OCI-LY1 (cell line): Measurements from ENCODE around the gene PIK3CA.
"Not testable (repeated sequence)": the region's sequence is repeated elsewhere in the genome, so short reads cannot be mapped to it uniquely, and the experiment has no call there.

Experiments
- H2AFZ ChIP-seq: fragments of 200-600 bp; sonication (generic), shearing (Covaris generic); 2 replicates; pipeline ENCODE4 v1.6.0; 2014; ENCODE audit warnings: antibody characterized with exemption, mild to moderate bottlenecking, low read length
- H3F3A ChIP-seq: fragments of 200-600 bp; sonication (generic), shearing (Covaris generic); 2 replicates; pipeline ENCODE4 v1.6.0; 2014; ENCODE audit warnings: mild to moderate bottlenecking, antibody characterized with exemption, low read length, moderate library complexity; ENCODE audit not compliant: insufficient read depth
- H3K27ac ChIP-seq: fragments of 200-600 bp; sonication (generic); 2 replicates; pipeline ENCODE4 v1.5.1; 2014; ENCODE audit warnings: low read length, mixed run types, mild to moderate bottlenecking, low read depth; ENCODE audit not compliant: poor library complexity, severe bottlenecking
- H3K27me3 ChIP-seq: fragments of 200-600 bp; sonication (generic); 2 replicates; pipeline ENCODE4 v1.6.0; 2014; ENCODE audit warnings: antibody characterized with exemption, mild to moderate bottlenecking, low read length, moderate library complexity; ENCODE audit not compliant: insufficient read depth
- H3K36me3 ChIP-seq: fragments of 200-600 bp; sonication (generic); 2 replicates; pipeline ENCODE4 v1.6.1; 2014; ENCODE audit warnings: mild to moderate bottlenecking, antibody characterized with exemption, low read length, moderate library complexity, mixed read lengths; ENCODE audit not compliant: insufficient read depth
- H3K4me1 ChIP-seq: fragments of 200-600 bp; sonication (generic); 2 replicates; pipeline ENCODE4 v1.5.1; 2014; ENCODE audit warnings: mild to moderate bottlenecking, low read length, moderate library complexity; ENCODE audit not compliant: insufficient read depth, severe bottlenecking
- H3K4me2 ChIP-seq: fragments of 200-600 bp; sonication (generic), shearing (Covaris generic); 2 replicates; pipeline ENCODE4 v1.6.1; 2014; ENCODE audit warnings: low read length
- H3K4me3 ChIP-seq: fragments of 200-600 bp; sonication (generic); 2 replicates; pipeline ENCODE4 v1.5.1; 2014; ENCODE audit warnings: low read length, low read depth, mild to moderate bottlenecking, mixed read lengths; ENCODE audit not compliant: poor library complexity, severe bottlenecking
- H3K79me2 ChIP-seq: fragments of 200-600 bp; shearing (Covaris generic); 2 replicates; pipeline ENCODE4 v1.6.1; 2016; ENCODE audit warnings: mixed run types, low read length, mixed read lengths; ENCODE audit not compliant: insufficient read depth
- H3K9ac ChIP-seq: fragments of 200-600 bp; sonication (generic), shearing (Covaris generic); 2 replicates; pipeline ENCODE4 v1.6.1; 2014; ENCODE audit warnings: mild to moderate bottlenecking, low read length, mixed read lengths
- H3K9me2 ChIP-seq: fragments of 200-600 bp; sonication (generic), shearing (Covaris generic); 2 replicates; pipeline ENCODE4 v1.6.1; 2014; ENCODE audit warnings: low read depth, mild to moderate bottlenecking, low read length, mixed read lengths
- H3K9me3 ChIP-seq: fragments of 200-600 bp; shearing (Covaris generic); 2 replicates; pipeline ENCODE4 v1.6.1; 2014; ENCODE audit warnings: low read length, mixed read lengths
- H4K20me1 ChIP-seq: fragments of 200-600 bp; sonication (generic), shearing (Covaris generic); 2 replicates; pipeline ENCODE4 v1.6.0; 2016; ENCODE audit warnings: mild to moderate bottlenecking, low read length; ENCODE audit not compliant: insufficient read depth
- EZH2 ChIP-seq: fragments of 200-600 bp; sonication (generic), shearing (Covaris generic); IDR thresholded peaks from 2 replicates; pipeline ENCODE4 v1.8.0; 2017; ENCODE audit warnings: borderline replicate concordance, mixed run types, mild to moderate bottlenecking, antibody characterized with exemption, low read length, moderate library complexity, mixed read lengths
- TF ChIP-seq, protein P1 (sequence below): fragments of 200-600 bp; sonication (generic), shearing (Covaris generic); IDR thresholded peaks from 2 replicates; pipeline ENCODE4 v1.5.1; 2017; ENCODE audit warnings: mild to moderate bottlenecking, antibody characterized with exemption, low read length, moderate library complexity, mixed read lengths

Gene PIK3CA

DNA sequence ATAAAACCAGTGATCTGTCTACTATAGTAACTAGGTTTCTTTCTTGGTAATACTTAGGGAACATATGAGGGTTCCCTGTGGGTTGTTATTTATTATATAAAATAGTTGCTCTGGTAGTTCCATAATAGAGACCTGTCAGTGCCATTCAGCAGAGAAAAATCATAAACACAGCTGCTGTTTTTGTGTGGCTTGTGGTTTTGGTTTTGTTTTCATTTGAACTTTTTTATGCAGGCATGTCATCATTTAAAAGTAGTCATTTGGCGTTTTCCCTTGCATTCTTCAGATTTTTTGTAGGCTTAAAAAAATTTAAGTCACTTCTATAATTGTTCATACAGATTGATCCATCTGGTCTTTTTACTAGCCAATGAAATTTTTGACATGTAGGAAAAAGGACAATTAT lies 47.9 kb downstream of the PIK3CA start:
- Histone ChIP-seq H3K4me2 (peak overlapping the region; percentile 17), H3K27ac (peak overlapping the region; percentile 82), H3K9me3 (no peaks in the 10 kb centered on the region), H2AFZ (no peak overlapping the region), H3K36me3 (peaks cover 21% of the 10 kb centered on the region; the same call in 1 of the 2 replicates), H3K4me1 (peaks cover 34% of the 10 kb centered on the region), H3K79me2 (peaks cover 26% of the 10 kb centered on the region), H3F3A (no peaks in the 10 kb centered on the region; the same call in 1 of the 2 replicates), H3K9ac (0 out of 2 replicates have a peak overlapping the region, but pooled peaks have one; percentile 8), H3K9me2 (no peaks in the 10 kb centered on the region), H3K4me3 (no peak overlapping the region), H4K20me1 (no peaks in the 10 kb centered on the region), H3K27me3 (no peaks in the 10 kb centered on the region)
- no peak for TF ChIP-seq EZH2
- TF ChIP-seq, protein P1, sequence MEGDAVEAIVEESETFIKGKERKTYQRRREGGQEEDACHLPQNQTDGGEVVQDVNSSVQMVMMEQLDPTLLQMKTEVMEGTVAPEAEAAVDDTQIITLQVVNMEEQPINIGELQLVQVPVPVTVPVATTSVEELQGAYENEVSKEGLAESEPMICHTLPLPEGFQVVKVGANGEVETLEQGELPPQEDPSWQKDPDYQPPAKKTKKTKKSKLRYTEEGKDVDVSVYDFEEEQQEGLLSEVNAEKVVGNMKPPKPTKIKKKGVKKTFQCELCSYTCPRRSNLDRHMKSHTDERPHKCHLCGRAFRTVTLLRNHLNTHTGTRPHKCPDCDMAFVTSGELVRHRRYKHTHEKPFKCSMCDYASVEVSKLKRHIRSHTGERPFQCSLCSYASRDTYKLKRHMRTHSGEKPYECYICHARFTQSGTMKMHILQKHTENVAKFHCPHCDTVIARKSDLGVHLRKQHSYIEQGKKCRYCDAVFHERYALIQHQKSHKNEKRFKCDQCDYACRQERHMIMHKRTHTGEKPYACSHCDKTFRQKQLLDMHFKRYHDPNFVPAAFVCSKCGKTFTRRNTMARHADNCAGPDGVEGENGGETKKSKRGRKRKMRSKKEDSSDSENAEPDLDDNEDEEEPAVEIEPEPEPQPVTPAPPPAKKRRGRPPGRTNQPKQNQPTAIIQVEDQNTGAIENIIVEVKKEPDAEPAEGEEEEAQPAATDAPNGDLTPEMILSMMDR, result no peak

DNA sequence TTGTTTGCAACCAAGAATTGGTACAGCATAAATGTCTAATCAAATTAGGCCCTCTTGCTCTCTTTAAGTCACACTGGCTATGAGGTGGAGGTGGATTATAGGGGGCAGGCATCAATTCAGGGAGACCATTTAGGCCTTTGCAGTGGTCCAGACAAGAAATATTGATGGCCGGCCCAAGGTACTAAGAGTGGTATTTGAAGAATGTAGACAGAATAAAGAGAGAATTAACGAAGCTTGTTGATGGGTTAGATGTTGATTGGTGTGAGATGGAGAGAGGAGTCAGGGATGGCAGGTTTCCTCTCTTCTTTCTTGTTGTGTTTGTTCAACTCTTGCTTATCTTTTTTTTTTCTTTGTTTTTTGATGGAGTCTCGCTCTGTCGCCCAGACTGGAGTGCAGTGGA lies 48.5 kb downstream of the PIK3CA start:
- H3F3A ChIP-seq, result no peaks in the 10 kb centered on the region; the same call in 1 of the 2 replicates
- 0 out of 2 replicates have a peak overlapping the region, but pooled peaks have one; percentile 8 for H3K9ac ChIP-seq
- peaks cover 34% of the 10 kb centered on the region for H3K4me1 ChIP-seq
- H4K20me1 ChIP-seq, result no peaks in the 10 kb centered on the region
- H2AFZ ChIP-seq, result no peak overlapping the region
- H3K27ac ChIP-seq, result peak overlapping the region; percentile 82
- peaks cover 26% of the 10 kb centered on the region for H3K79me2 ChIP-seq
- H3K36me3 ChIP-seq, result peaks cover 24% of the 10 kb centered on the region; the same call in 1 of the 2 replicates
- H3K27me3 ChIP-seq, result no peaks in the 10 kb centered on the region
- H3K9me3 ChIP-seq, result no peaks in the 10 kb centered on the region
- H3K9me2 ChIP-seq, result no peaks in the 10 kb centered on the region
- TF ChIP-seq, protein P1, result no peak
- TF ChIP-seq EZH2, result no peak
- peak overlapping the region; percentile 17 for H3K4me2 ChIP-seq
- no peak overlapping the region for H3K4me3 ChIP-seq

DNA sequence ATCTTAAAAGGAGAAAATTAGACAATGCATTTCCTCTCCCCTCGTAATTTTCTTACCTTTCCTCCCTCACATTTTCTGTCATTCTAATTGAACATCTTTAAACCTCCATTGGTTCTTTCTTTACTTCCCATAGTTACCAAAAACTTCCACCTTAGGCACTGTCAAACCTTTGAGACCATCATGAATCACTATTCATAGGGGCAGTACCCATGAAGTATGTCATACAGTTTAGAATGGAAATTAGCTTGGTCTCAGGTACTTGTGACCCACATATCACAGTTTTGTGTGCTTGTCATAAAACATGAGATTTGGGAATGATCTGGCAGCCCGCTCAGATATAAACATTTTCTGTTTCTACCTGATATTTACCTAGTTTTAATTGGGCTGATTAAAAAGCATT lies 52.6 kb downstream of the PIK3CA start:
- Histone ChIP-seq H3K9ac (no peak overlapping the region), H3K9me3 (no peaks in the 10 kb centered on the region), H3K4me2 (no peak overlapping the region), H3K4me1 (peaks cover 16% of the 10 kb centered on the region), H3K9me2 (no peaks in the 10 kb centered on the region), H3F3A (no peaks in the 10 kb centered on the region; the same call in 1 of the 2 replicates), H3K27ac (no peak overlapping the region), H4K20me1 (no peaks in the 10 kb centered on the region), H3K4me3 (no peak overlapping the region), H3K27me3 (no peaks in the 10 kb centered on the region), H2AFZ (no peak overlapping the region), H3K79me2 (peaks cover 11% of the 10 kb centered on the region), H3K36me3 (peaks cover 53% of the 10 kb centered on the region)
- TF ChIP-seq EZH2, result no peak
- TF ChIP-seq, protein P1, result no peak

DNA sequence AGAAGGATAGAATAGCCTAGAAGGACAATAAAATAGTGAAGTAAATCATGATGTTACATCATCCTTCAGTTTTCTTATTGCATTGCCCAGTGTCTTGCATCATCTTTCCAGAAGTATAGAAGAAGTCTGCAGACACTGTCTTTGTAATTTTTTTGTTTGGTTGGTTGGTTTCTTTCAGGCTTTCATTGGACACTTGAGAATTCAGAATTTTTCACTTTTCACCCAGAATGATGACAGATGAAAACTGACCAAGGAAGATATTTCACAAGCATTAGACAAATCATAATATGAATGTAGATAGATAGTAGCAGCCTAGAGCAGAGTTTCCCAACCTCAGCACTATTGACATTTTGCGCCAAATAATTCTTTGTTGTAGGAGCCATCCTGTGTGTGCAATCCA lies 67.4 kb downstream of the PIK3CA start:
- H3K4me1 ChIP-seq, H3K9ac ChIP-seq, H3K9me2 ChIP-seq, H4K20me1 ChIP-seq, H3K79me2 ChIP-seq, H3K27ac ChIP-seq, H3K9me3 ChIP-seq, H2AFZ ChIP-seq, H3K27me3 ChIP-seq, H3K4me2 ChIP-seq, H3F3A ChIP-seq, H3K4me3 ChIP-seq: not testable (repeated sequence)
- peaks cover 22% of the 10 kb centered on the region for H3K36me3 ChIP-seq

DNA sequence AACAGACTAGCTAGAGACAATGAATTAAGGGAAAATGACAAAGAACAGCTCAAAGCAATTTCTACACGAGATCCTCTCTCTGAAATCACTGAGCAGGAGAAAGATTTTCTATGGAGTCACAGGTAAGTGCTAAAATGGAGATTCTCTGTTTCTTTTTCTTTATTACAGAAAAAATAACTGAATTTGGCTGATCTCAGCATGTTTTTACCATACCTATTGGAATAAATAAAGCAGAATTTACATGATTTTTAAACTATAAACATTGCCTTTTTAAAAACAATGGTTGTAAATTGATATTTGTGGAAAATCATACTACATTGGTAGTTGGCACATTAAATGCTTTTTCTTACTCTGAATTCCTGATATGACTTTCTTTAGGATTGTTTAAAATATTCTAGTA lies 70.1 kb downstream of the PIK3CA start:
- H3F3A ChIP-seq, H3K9me3 ChIP-seq, H3K4me2 ChIP-seq, H2AFZ ChIP-seq, H3K9ac ChIP-seq, H3K27ac ChIP-seq, H3K9me2 ChIP-seq, H4K20me1 ChIP-seq, H3K79me2 ChIP-seq, H3K4me1 ChIP-seq, H3K4me3 ChIP-seq, H3K27me3 ChIP-seq, H3K36me3 ChIP-seq: not testable (repeated sequence)
